ENCODE measurements around the gene ZNF593OS. TPM values are rescaled to one million over a fixed set of nuclear protein-coding genes. Genes with fewer than 3 reads are reported as not detected.

The ZNF593OS gene
- total and polyA plus RNA-seq, 8 donors = 0.35 to 0.68 TPM; not detected in 6

DNA sequence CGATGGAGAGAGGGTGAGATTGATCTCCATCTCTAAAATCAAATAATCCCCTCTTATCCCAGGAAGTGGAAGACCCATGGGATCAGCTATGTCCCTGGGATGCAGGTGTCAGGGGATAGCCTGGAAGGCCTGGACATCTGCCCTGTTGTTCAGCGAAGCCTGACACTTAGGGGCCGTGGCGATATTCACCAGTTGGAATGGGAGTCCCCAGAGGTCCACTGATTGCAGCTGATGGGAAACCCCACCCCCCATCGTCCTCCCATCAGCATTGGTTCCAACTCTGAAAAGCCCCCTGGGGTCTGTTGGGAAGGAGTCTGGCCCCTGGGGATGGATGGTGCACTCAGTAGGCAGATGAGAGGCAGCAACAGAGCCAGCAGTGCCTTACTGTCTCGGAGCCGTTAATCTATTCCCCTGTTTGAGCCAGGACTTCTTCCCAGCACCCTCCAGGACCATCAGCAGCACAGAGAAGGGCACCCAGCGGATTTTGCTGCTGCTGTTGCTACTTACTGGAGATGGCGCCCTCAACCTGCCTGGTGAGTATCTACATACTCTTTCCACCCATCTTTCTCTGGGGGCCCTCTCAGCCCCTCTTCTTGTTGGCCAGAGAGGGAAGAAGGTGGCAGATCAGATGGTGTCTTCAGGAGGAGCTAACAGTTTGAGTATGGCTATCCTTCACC, 32.1 kb upstream of the ZNF593OS start:
- H3K36me3 ChIP-seq = no peaks in the 10 kb centered on the region
- intact Hi-C loops (cut with DNase I) = no loop called here
- H3K27me3 ChIP-seq = no peaks in the 10 kb centered on the region
- no peaks in the 10 kb centered on the region for H3K4me1 ChIP-seq
- FAIRE-seq (no peak), DNase-seq (no peak), ATAC-seq (no peak)
- no peak overlapping the region for H3K4me3 ChIP-seq
- TF ChIP-seq CTCF (IDR thresholded peaks at IDR 0.05) = no peak
- no peak overlapping the region for H3K27ac ChIP-seq
- 58 to 62% methylated on average over 9 of the region's 9 CpGs for WGBS, 2 donors
- no peaks in the 10 kb centered on the region for H3K9me3 ChIP-seq

DNA sequence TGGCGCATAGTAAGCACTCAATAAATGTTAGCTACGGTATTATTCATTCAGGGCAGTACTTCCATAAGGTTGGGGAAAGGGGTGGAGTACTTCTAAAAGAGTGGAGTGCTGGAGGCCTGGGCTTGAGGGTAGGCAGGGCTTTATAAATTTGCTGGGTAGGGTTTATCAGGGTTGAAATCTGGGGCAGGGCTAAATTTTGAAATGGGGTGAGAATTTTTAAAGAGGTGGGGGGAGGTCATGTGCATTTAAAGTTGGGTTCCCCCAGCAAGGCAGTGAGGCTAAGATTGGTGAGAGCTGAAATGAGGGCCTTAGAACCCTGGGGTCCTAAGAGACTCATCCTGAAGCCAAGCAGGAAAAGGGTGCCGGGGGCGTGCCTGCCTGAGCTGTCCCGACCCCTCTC, 28.8 kb upstream of the ZNF593OS start:
- DNase-seq = no peak
- no peak for FAIRE-seq
- no peaks in the 10 kb centered on the region for H3K27me3 ChIP-seq
- ATAC-seq = no peak
- intact Hi-C loops (cut with DNase I) = no loop called here
- no peaks in the 10 kb centered on the region for H3K4me1 ChIP-seq
- no peaks in the 10 kb centered on the region for H3K36me3 ChIP-seq
- no peak overlapping the region for H3K27ac ChIP-seq
- 87 to 94% methylated on average over 5 of the region's 5 CpGs for WGBS, 2 donors
- no peak for TF ChIP-seq CTCF (IDR thresholded peaks at IDR 0.05)
- H3K4me3 ChIP-seq = no peak overlapping the region
- no peaks in the 10 kb centered on the region for H3K9me3 ChIP-seq

GRCh38 chr1:26197813-26198212, 26.2 kb upstream of the ZNF593OS start:
- TF ChIP-seq CTCF (IDR thresholded peaks at IDR 0.05) = no peak
- Histone ChIP-seq H3K4me3 (no peak overlapping the region), H3K27ac (no peak overlapping the region), H3K9me3 (no peaks in the 10 kb centered on the region), H3K4me1 (no peaks in the 10 kb centered on the region), H3K27me3 (no peaks in the 10 kb centered on the region), H3K36me3 (no peaks in the 10 kb centered on the region)
- intact Hi-C loops (cut with DNase I) = no loop called here
- WGBS, 2 donors = 71 to 83% methylated on average over 11 of the region's 11 CpGs
- ATAC-seq = no peak
- no peak for DNase-seq
- FAIRE-seq = no peak

DNA sequence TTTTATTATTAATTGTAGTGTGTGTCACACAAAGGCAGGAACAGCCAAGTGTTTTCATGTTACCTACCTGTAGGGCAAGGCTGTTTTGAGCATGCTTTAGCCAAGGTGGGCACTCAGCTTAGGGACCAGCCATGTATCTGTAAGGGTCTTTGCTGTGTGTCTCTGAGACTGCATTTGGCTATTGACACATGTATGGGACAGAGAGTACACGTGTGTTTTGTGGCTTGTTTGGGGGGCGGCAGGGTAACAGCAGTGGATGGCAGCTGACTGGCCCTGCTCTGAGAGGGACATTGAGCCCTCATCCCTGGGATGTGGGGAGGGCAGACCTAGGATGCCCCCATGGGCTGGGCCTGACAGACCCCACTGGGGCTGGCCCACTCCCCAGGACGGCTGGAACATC, 25.7 kb upstream of the ZNF593OS start:
- WGBS, 2 donors = 80 to 81% methylated on average over 3 of the region's 3 CpGs
- no peak for DNase-seq
- TF ChIP-seq CTCF (IDR thresholded peaks at IDR 0.05) = no peak
- Histone ChIP-seq H3K9me3 (no peaks in the 10 kb centered on the region), H3K27ac (no peak overlapping the region), H3K4me3 (no peak overlapping the region), H3K4me1 (no peaks in the 10 kb centered on the region), H3K36me3 (no peaks in the 10 kb centered on the region), H3K27me3 (no peaks in the 10 kb centered on the region)
- ATAC-seq = no peak
- intact Hi-C loops (cut with DNase I) = no loop called here
- FAIRE-seq = no peak

DNA sequence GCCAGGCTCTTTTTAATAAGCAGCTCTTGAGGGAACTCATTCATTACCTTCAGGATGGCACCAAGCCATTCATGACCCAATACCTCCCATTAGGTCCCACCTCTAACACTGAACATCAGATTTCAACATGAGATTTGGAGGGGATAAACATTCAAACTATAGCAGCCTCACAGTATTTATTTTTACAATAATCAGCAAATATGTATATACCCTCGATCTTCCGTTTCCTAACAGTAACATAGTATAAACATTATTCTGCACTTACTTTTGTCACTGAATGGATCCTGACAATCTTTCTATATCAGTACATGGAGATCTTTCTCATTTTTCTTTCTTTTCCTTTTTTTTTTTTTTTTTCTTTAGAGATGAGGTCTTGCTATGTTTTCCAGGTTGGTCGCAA, 24.2 kb upstream of the ZNF593OS start:
- FAIRE-seq (no peak), DNase-seq (no peak), ATAC-seq (no peak)
- Histone ChIP-seq H3K27me3 (no peaks in the 10 kb centered on the region), H3K36me3 (no peaks in the 10 kb centered on the region), H3K4me3 (no peak overlapping the region), H3K9me3 (no peaks in the 10 kb centered on the region), H3K27ac (no peak overlapping the region), H3K4me1 (no peaks in the 10 kb centered on the region)
- TF ChIP-seq CTCF (IDR thresholded peaks at IDR 0.05) = no peak
- intact Hi-C loops (cut with DNase I) = no loop called here
- WGBS, 2 donors = 56 to 72% methylated on average over 3 of the region's 3 CpGs

All from pancreas (tissue), 10 donors.